ENCODE data around the gene NTM. TPM values are rescaled to one million over a fixed set of nuclear protein-coding genes. Genes with fewer than 3 reads are reported as not detected.

Gene NTM
- total and polyA plus RNA-seq, 2 of the 8 experiments (the other 6 are each of a cell fraction or from before 2014, with no cell fraction given): 13.4 to 20.0 TPM

DNA sequence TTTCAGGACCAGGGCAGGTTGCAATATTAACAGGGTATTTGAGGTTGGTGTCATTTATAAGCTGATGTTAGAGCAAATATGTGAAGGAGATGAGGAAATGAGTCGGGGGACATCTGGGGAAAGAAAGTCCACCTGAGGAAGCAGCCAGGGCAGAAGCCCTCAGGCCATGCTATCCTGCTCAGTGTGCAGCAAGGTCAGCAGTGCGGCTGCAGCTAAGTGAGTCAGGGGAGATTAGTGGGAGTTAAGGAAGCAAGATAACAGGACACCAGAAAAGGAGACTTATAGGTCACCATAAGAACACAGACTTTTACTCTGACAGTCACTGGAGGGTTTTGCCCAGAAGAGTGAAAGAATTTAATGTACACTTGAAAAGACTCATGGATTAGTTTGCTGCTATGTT lies 468.9 kb downstream of the NTM start:
- Histone ChIP-seq H2AFZ (ENCODE audit: low read length) (no peak overlapping the region), H3K27ac (ENCODE audit: low read depth, low read length) (no peak overlapping the region), H3K4ac (replicated peaks; ENCODE audit: insufficient read length, low read depth, low read length) (no peak overlapping the region), H3K4me3 (ENCODE audit: extremely low read depth in 1 of 4, insufficient read depth in 2 of 4, low read depth in 3 of 4, low read length in 4 of 4) (no peak overlapping the region), H2BK120ac (replicated peaks; ENCODE audit: low read depth, low read length) (no peak overlapping the region), H4K20me1 (replicated peaks in 1 of 2; ENCODE audit: control insufficient read depth in 1 of 2, insufficient read depth in 2 of 2, low read length in 2 of 2) (no peaks in the 10 kb centered on the region), H2BK15ac (ENCODE audit: low read length) (no peak overlapping the region), H3K18ac (ENCODE audit: extremely low read depth, low read length) (no peak overlapping the region), H4K8ac (ENCODE audit: extremely low read depth, insufficient read depth, low read length) (no peak overlapping the region), H3K79me1 (ENCODE audit: low read depth, low read length) (no peaks in the 10 kb centered on the region), H4K91ac (replicated peaks; ENCODE audit: insufficient read length, low read length) (no peak overlapping the region), H2BK20ac (ENCODE audit: low read length) (no peak overlapping the region), H3K14ac (ENCODE audit: insufficient read length) (no peak overlapping the region), H2BK5ac (ENCODE audit: low read depth, low read length) (no peak overlapping the region), H3K23ac (ENCODE audit: insufficient read length) (no peak overlapping the region), H4K5ac (ENCODE audit: insufficient read length, low read depth, low read length) (no peak overlapping the region), H3K4me2 (ENCODE audit: insufficient read depth in 1 of 2, low read depth in 2 of 2, low read length in 2 of 2) (no peak overlapping the region), H2AK5ac (ENCODE audit: low read depth, low read length) (no peak overlapping the region), H3K4me1 (replicated peaks in 1 of 4; ENCODE audit: control insufficient read depth in 3 of 4, insufficient read depth in 4 of 4, low read length in 3 of 4) (peaks cover 0 to 3% (median 0%) of the 10 kb centered on the region in 4 experiments; a peak in 2 of 7 replicates), H3K23me2 (ENCODE audit: low read depth, low read length) (no peaks in the 10 kb centered on the region), H3K9me3 (ENCODE audit: insufficient read depth in 2 of 2, low read depth in 1 of 2, low read length in 1 of 2) (no peaks in the 10 kb centered on the region), H3K36me3 (ENCODE audit: control insufficient read depth in 2 of 4, insufficient read depth in 4 of 4, low read length in 3 of 4) (no peaks in the 10 kb centered on the region; a peak in 1 of 8 replicates), H3K79me2 (ENCODE audit: control insufficient read depth in 1 of 2, insufficient read depth in 2 of 2, low read length in 2 of 2) (no peaks in the 10 kb centered on the region), H2BK12ac (ENCODE audit: low read depth, low read length) (no peak overlapping the region), H3K27me3 (replicated peaks in 1 of 4; ENCODE audit: control insufficient read depth in 3 of 4, extremely low read depth in 1 of 4, insufficient read depth in 3 of 4, low read length in 3 of 4) (no peaks in the 10 kb centered on the region), H3K56ac (replicated peaks; ENCODE audit: insufficient read length, low read depth, low read length) (no peak overlapping the region), H3K9ac (replicated peaks in 1 of 4; ENCODE audit: extremely low read depth in 1 of 4, low read depth in 3 of 4, low read length in 3 of 4) (no peak overlapping the region)
- TF ChIP-seq E2F6 (IDR thresholded peaks at IDR 0.05) (no peak), SIN3A (conservative IDR thresholded peaks at IDR 0.05 in 1 of 2, IDR thresholded peaks at IDR 0.05 in 1 of 2; ENCODE audit: low read depth in 1 of 2, low read length in 2 of 2) (no peak), MAFK (IDR thresholded peaks at IDR 0.05; ENCODE audit: low read depth, low read length) (no peak), EP300 (IDR thresholded peaks at IDR 0.05; ENCODE audit: borderline replicate concordance in 1 of 2, low read depth in 2 of 2, low read length in 2 of 2) (no peak), SP2 (IDR thresholded peaks at IDR 0.05; ENCODE audit: low read length) (no peak), GTF2F1 (IDR thresholded peaks at IDR 0.05; ENCODE audit: borderline replicate concordance, low read depth, low read length) (no peak)
- WGBS, 2 experiments (ENCODE audit: extremely low coverage in 1 of 2, insufficient coverage in 1 of 2, insufficient read length in 1 of 2, insufficient replicate concordance in 2 of 2, low coverage in 1 of 2, low lambda C conversion rate in 2 of 2, missing lambda C conversion rate in 1 of 2): 84% methylated on average over 2 of the region's 2 CpGs; no CpG with 5 or more reads in 1 of the 2 experiments
- FAIRE-seq (no peak), DNase-seq (ENCODE audit: low read depth in 1 of 2, low spot score in 2 of 2) (no peak)
- ChIA-PET POLR2A (ENCODE audit: partially characterized antibody) (no interaction called here), CTCF (ENCODE audit: partially characterized antibody) (no interaction called here)
